ENCODE measurements around the gene INCENP. TPM values are rescaled to one million over a fixed set of nuclear protein-coding genes. Genes with fewer than 3 reads are reported as not detected.
A peak's percentile ranks its signal among the peaks of the same experiment; 100 is the strongest.

Gene INCENP
- polyA plus RNA-seq (2011; rRNA removed) = 29.5 and 35.8 TPM in 2 replicates
- polyA plus RNA-seq (2012; cell fraction: cytosol; rRNA removed) = 27.0 and 31.7 TPM in 2 replicates
- 115 and 120 TPM in 2 replicates for polyA plus RNA-seq (2012; cell fraction: nucleus; rRNA removed)
- 50.9 to 55.8 TPM (median 52.2 TPM) in 3 replicates for polyA plus RNA-seq (2017; fragmentation: RNase III; extraction: RNeasy Plus Mini Kit Qiagen cat#74134 plus additional on column Dnase treatment)
- 36.4 and 49.4 TPM in 2 replicates for polyA minus RNA-seq (2011; rRNA and poly(A)+ RNA removed)

DNA sequence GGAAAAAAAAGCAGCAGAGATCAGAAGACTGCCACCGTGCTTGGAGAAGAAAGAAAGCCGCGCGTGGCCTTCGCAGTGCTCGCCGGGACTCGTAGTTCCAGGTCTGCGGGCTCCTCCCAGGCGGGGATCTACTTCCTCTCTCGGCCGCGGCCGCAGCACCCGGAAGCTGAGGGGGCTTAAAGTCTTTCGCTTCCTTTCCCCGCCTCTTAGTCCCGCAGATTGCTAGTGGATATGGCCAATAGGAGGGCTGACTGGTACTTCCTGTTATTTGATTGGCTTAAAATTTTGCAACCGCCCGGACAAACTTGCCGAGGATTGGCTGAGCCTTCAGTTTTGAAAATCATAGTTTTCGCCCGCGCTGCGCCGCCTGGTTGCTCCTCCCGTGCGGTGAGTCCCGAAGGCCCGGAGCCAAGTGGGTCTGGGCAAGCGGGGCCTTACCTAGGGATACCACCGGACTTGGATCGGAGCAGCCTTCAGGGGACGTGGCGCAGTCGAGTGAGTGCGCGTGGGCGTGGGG, at the start of gene INCENP:
Gene INCENP (plus strand): TSS at position 343 of the 517 bp plus-strand sequence. CDS start 4,151 bp downstream, outside the sequence.
- Histone ChIP-seq H3K4me2 (peak within 1 kb of the TSS; percentile 94), H3K4me3 (peak within 1 kb of the TSS; percentile 81), H3K27ac (peak within 1 kb of the TSS; percentile 80 to 90), H3K4me1 (peaks cover 15% of the 10 kb centered on the region), H3K9me3 (no peaks in the 10 kb centered on the region)
- peak; percentile 98 to 99 for ATAC-seq
- ChIA-PET POLR2A (interaction anchor here (0.8 to 1.5 kb wide), 2 partner anchors 11 to 233 kb away, joined by 3 to 8 read pairs; no protein-coding TSS in a partner anchor), CTCF (interaction anchor here (1.1 to 3.0 kb wide), 3 partner anchors 16 to 318 kb away, joined by 3 to 18 read pairs (median 4); no protein-coding TSS in a partner anchor)
- FAIRE-seq = peak; percentile 72
- TF ChIP-seq ESRRA (IDR thresholded peaks at IDR 0.05; ENCODE audit: borderline replicate concordance, low read length) (no peak), SREBF2 (IDR thresholded peaks at IDR 0.05) (no peak), MYC (IDR thresholded peaks at IDR 0.05; ENCODE audit: borderline replicate concordance, low read length) (0 out of 2 replicates have a peak, but pooled peaks have one; percentile 32), RNF2 (IDR thresholded peaks at IDR 0.05; ENCODE audit: borderline replicate concordance, low read depth) (no peak), CHD2 (IDR thresholded peaks at IDR 0.05; ENCODE audit: low read length, partially characterized antibody) (no peak), NPAS2 (CRISPR knock-in tag; IDR thresholded peaks at IDR 0.05; ENCODE audit: borderline replicate concordance) (no peak), CHD4 (IDR thresholded peaks at IDR 0.05; ENCODE audit: borderline replicate concordance) (no peak), CEBPB (IDR thresholded peaks at IDR 0.05) (peak; percentile 39 to 84; a peak in 3 of 4 replicates), EP300 (IDR thresholded peaks at IDR 0.05) (no peak), EHMT2 (IDR thresholded peaks at IDR 0.05; ENCODE audit: low read depth) (no peak), JUN (IDR thresholded peaks at IDR 0.05) (peak in 1 of 2 experiments; percentile 56; a peak in 1 of 5 replicates), ZC3H11A (IDR thresholded peaks at IDR 0.05) (no peak), MAZ (IDR thresholded peaks at IDR 0.05; ENCODE audit: borderline replicate concordance, low read depth, low read length) (no peak), RFX5 (IDR thresholded peaks at IDR 0.05) (0 out of 2 replicates have a peak, but pooled peaks have one; percentile 17), ZNF302 (CRISPR knock-in tag; IDR thresholded peaks at IDR 0.05) (no peak), FOSL2 (IDR thresholded peaks at IDR 0.05) (no peak), FOSL2 (CRISPR knock-in tag; IDR thresholded peaks at IDR 0.05) (no peak), SMC3 (IDR thresholded peaks at IDR 0.05) (no peak), MAFK (IDR thresholded peaks at IDR 0.05; ENCODE audit: partially characterized antibody) (peak; percentile 26), CBX2 (IDR thresholded peaks at IDR 0.05; ENCODE audit: borderline replicate concordance, low read depth) (no peak), HDAC2 (IDR thresholded peaks at IDR 0.05) (no peak), HEYL (CRISPR knock-in tag; IDR thresholded peaks at IDR 0.05) (no peak), NR3C1 (IDR thresholded peaks at IDR 0.05) (no peak)
- TF ChIP-seq, protein P1, sequence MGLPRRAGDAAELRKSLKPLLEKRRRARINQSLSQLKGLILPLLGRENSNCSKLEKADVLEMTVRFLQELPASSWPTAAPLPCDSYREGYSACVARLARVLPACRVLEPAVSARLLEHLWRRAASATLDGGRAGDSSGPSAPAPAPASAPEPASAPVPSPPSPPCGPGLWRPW (IDR thresholded peaks at IDR 0.05) = no peak
- TF ChIP-seq, protein P2, sequence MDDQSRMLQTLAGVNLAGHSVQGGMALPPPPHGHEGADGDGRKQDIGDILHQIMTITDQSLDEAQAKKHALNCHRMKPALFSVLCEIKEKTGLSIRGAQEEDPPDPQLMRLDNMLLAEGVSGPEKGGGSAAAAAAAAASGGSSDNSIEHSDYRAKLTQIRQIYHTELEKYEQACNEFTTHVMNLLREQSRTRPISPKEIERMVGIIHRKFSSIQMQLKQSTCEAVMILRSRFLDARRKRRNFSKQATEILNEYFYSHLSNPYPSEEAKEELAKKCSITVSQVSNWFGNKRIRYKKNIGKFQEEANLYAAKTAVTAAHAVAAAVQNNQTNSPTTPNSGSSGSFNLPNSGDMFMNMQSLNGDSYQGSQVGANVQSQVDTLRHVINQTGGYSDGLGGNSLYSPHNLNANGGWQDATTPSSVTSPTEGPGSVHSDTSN (IDR thresholded peaks at IDR 0.05) = peak; percentile 87
- TF ChIP-seq, protein P3, sequence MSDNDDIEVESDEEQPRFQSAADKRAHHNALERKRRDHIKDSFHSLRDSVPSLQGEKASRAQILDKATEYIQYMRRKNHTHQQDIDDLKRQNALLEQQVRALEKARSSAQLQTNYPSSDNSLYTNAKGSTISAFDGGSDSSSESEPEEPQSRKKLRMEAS (IDR thresholded peaks at IDR 0.05) = peak; percentile 79
- TF ChIP-seq, protein P4, sequence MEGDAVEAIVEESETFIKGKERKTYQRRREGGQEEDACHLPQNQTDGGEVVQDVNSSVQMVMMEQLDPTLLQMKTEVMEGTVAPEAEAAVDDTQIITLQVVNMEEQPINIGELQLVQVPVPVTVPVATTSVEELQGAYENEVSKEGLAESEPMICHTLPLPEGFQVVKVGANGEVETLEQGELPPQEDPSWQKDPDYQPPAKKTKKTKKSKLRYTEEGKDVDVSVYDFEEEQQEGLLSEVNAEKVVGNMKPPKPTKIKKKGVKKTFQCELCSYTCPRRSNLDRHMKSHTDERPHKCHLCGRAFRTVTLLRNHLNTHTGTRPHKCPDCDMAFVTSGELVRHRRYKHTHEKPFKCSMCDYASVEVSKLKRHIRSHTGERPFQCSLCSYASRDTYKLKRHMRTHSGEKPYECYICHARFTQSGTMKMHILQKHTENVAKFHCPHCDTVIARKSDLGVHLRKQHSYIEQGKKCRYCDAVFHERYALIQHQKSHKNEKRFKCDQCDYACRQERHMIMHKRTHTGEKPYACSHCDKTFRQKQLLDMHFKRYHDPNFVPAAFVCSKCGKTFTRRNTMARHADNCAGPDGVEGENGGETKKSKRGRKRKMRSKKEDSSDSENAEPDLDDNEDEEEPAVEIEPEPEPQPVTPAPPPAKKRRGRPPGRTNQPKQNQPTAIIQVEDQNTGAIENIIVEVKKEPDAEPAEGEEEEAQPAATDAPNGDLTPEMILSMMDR (IDR thresholded peaks at IDR 0.05) = no peak
- WGBS (ENCODE audit: missing lambda C conversion rate) = under 1% methylated on average over 28 of the region's 39 CpGs
- peak; percentile 98 for DNase-seq (ENCODE audit: low read depth in 1 of 2, low spot score in 1 of 2)
